ENCODE results near the gene ILDR2. TPM values are rescaled to one million over a fixed set of nuclear protein-coding genes. Genes with fewer than 3 reads are reported as not detected.
"Not testable (repeated sequence)": the region's sequence is repeated elsewhere in the genome, so short reads cannot be mapped to it uniquely, and the experiment has no call there.

ILDR2 gene
- total RNA-seq, 1 donor from 2014 or later, result 1.3 TPM

- no peak overlapping the region for H3K4me3 ChIP-seq (ENCODE audit: low read depth, low read length)
- peaks cover 4% of the 10 kb centered on the region for H3K27me3 ChIP-seq (ENCODE audit: control insufficient read depth, insufficient read depth, low read length)
- DNase-seq (ENCODE audit: low read depth), result no peak
- no peaks in the 10 kb centered on the region for H3K36me3 ChIP-seq (ENCODE audit: control insufficient read depth, insufficient read depth, low read length)
- no peak for TF ChIP-seq CTCF (IDR thresholded peaks at IDR 0.05; ENCODE audit: insufficient read depth, low read length, poor library complexity, severe bottlenecking)
These were observed 85.6 kb downstream of the ILDR2 start for GRCh38 chr1:166889776-166890175.

GRCh38 chr1:166888373-166889111 lies 86.8 kb downstream of the ILDR2 start:
- H3K4me3 ChIP-seq (ENCODE audit: low read depth, low read length), result no peak overlapping the region
- no peaks in the 10 kb centered on the region for H3K36me3 ChIP-seq (ENCODE audit: control insufficient read depth, insufficient read depth, low read length)
- no peak for DNase-seq (ENCODE audit: low read depth)
- TF ChIP-seq CTCF (IDR thresholded peaks at IDR 0.05; ENCODE audit: insufficient read depth, low read length, poor library complexity, severe bottlenecking), result no peak
- H3K27me3 ChIP-seq (ENCODE audit: control insufficient read depth, insufficient read depth, low read length), result peaks cover 12% of the 10 kb centered on the region

GRCh38 chr1:166884971-166885370 lies 90.4 kb downstream of the ILDR2 start:
- H3K36me3 ChIP-seq (ENCODE audit: control insufficient read depth, insufficient read depth, low read length), result no peaks in the 10 kb centered on the region
- H3K4me3 ChIP-seq (ENCODE audit: low read depth, low read length), result no peak overlapping the region
- peaks cover 11% of the 10 kb centered on the region for H3K27me3 ChIP-seq (ENCODE audit: control insufficient read depth, insufficient read depth, low read length)
- no peak for DNase-seq (ENCODE audit: low read depth)
- no peak for TF ChIP-seq CTCF (IDR thresholded peaks at IDR 0.05; ENCODE audit: insufficient read depth, low read length, poor library complexity, severe bottlenecking)

GRCh38 chr1:166884040-166884642 lies 91.2 kb downstream of the ILDR2 start:
- DNase-seq (ENCODE audit: low read depth), result no peak
- Histone ChIP-seq H3K27me3 (ENCODE audit: control insufficient read depth, insufficient read depth, low read length) (peaks cover 11% of the 10 kb centered on the region), H3K4me3 (ENCODE audit: low read depth, low read length) (no peak overlapping the region), H3K36me3 (ENCODE audit: control insufficient read depth, insufficient read depth, low read length) (no peaks in the 10 kb centered on the region)
- peak; percentile 94 for TF ChIP-seq CTCF (IDR thresholded peaks at IDR 0.05; ENCODE audit: insufficient read depth, low read length, poor library complexity, severe bottlenecking)

- peaks cover 11% of the 10 kb centered on the region for H3K27me3 ChIP-seq (ENCODE audit: control insufficient read depth, insufficient read depth, low read length)
- H3K4me3 ChIP-seq (ENCODE audit: low read depth, low read length), result no peak overlapping the region
- no peak for TF ChIP-seq CTCF (IDR thresholded peaks at IDR 0.05; ENCODE audit: insufficient read depth, low read length, poor library complexity, severe bottlenecking)
- H3K36me3 ChIP-seq (ENCODE audit: control insufficient read depth, insufficient read depth, low read length), result no peaks in the 10 kb centered on the region
- DNase-seq (ENCODE audit: low read depth), result no peak
These were observed 92.4 kb downstream of the ILDR2 start for GRCh38 chr1:166882893-166883292.

GRCh38 chr1:166878173-166878917 lies 97.0 kb downstream of the ILDR2 start:
- not testable (repeated sequence) for H3K36me3 ChIP-seq (ENCODE audit: control insufficient read depth, insufficient read depth, low read length); DNase-seq (ENCODE audit: low read depth); H3K4me3 ChIP-seq (ENCODE audit: low read depth, low read length); H3K27me3 ChIP-seq (ENCODE audit: control insufficient read depth, insufficient read depth, low read length)

Data from kidney epithelial cell (primary cell).